ENCODE results near the gene ZNF813.

Gene ZNF813

GRCh38 chr19:53520547-53521372 lies 53.2 kb downstream of the ZNF813 start:
- peak; percentile 79 to 81 for DNase-seq (ENCODE audit: low read depth in 2 of 2)

GRCh38 chr19:53521373-53522202 lies 54.1 kb downstream of the ZNF813 start:
- no peak for DNase-seq (ENCODE audit: low read depth in 2 of 2)

- no peak for DNase-seq (ENCODE audit: low read depth in 2 of 2)
These were observed 58.4 kb downstream of the ZNF813 start for GRCh38 chr19:53525922-53526321.

GRCh38 chr19:53530622-53531021 lies 63.1 kb downstream of the ZNF813 start:
- no peak for DNase-seq (ENCODE audit: low read depth in 2 of 2)

GRCh38 chr19:53531457-53531856 lies 63.9 kb downstream of the ZNF813 start:
- DNase-seq (ENCODE audit: low read depth in 2 of 2): no peak

GRCh38 chr19:53532362-53532761 lies 64.8 kb downstream of the ZNF813 start:
- DNase-seq (ENCODE audit: low read depth in 2 of 2): no peak

- DNase-seq (ENCODE audit: low read depth in 2 of 2): no peak
These were observed 68.7 kb downstream of the ZNF813 start for GRCh38 chr19:53536225-53536548.

GRCh38 chr19:53537121-53537520 lies 69.6 kb downstream of the ZNF813 start:
- DNase-seq (ENCODE audit: low read depth in 2 of 2): no peak

- peak; percentile 78 to 86 for DNase-seq (ENCODE audit: low read depth in 2 of 2)
These were observed 70.2 kb downstream of the ZNF813 start, which contains the start of gene ZNF331 for GRCh38 chr19:53537521-53538377. ZNF331 (plus strand) TSS chr19:53538145; CDS start chr19:53569377, 31,232 bp downstream.

GRCh38 chr19:53538378-53539109 lies 71.0 kb downstream of the ZNF813 start:
- DNase-seq (ENCODE audit: low read depth in 2 of 2): no peak

GRCh38 chr19:53540091-53540490 lies 72.6 kb downstream of the ZNF813 start:
- DNase-seq (ENCODE audit: low read depth in 2 of 2): no peak

GRCh38 chr19:53541971-53542370 lies 74.4 kb downstream of the ZNF813 start:
- DNase-seq (ENCODE audit: low read depth in 2 of 2): no peak

- no peak for DNase-seq (ENCODE audit: low read depth in 2 of 2)
These were observed 77.9 kb downstream of the ZNF813 start for GRCh38 chr19:53545271-53546065.

Measured in activated CD8-positive, alpha-beta memory T cell treated with anti-CD3 and anti-CD28 coated beads for 4 hours (primary cell).